Right atrium auricular region (tissue), 2 donors: Measurements from ENCODE around the gene DCC. TPM values are rescaled to one million over a fixed set of nuclear protein-coding genes. Genes with fewer than 3 reads are reported as not detected.

Source experiments
- DNase-seq: peaks from one replicate; pipeline ENCODE4 v3.0.0-alpha.2; 2019; ENCODE audit warnings: low spot score
- H3K27ac ChIP-seq, 2 donors: fragments of 200-600 bp; sonication (generic); 1 replicate in 1 of 2; 2 replicates in 1 of 2; pipeline ENCODE4 v1.5.1; 2016 to 2019
- H3K27me3 ChIP-seq, 2 donors: fragments of 200-600 bp; sonication (generic); one replicate each; pipeline versions ENCODE4 v1.5.1 to v1.6.0; 2017 to 2019
- H3K36me3 ChIP-seq: fragments of 200-600 bp; sonication (generic); one replicate; pipeline ENCODE4 v1.5.1; 2016
- H3K4me1 ChIP-seq, 2 donors: fragments of 200-600 bp; sonication (generic); one replicate each; pipeline versions ENCODE4 v1.5.1 to v1.6.0; 2017 to 2019
- H3K4me3 ChIP-seq, 2 donors: fragments of 200-600 bp; sonication (generic); 1 replicate in 1 of 2; 2 replicates in 1 of 2; pipeline ENCODE4 v1.5.1; 2017 to 2019; ENCODE audit warnings: mild to moderate bottlenecking in 1 of 2, moderate library complexity in 1 of 2
- H3K9me3 ChIP-seq, 2 donors: fragments of 200-600 bp; sonication (generic); one replicate each; pipeline ENCODE4 v1.5.1; 2019
- CTCF ChIP-seq, 2 donors: fragments of 200-600 bp; sonication (generic); IDR thresholded peaks; one replicate each; pipeline ENCODE4 v1.5.1; 2019; ENCODE audit warnings: antibody characterized with exemption in 2 of 2
- total RNA-seq, 2 donors: library from RNA; depleted of rRNA; stranded (reverse); fragments of >200 nt; gene quantifications; one replicate each; pipeline ENCODE4 v1.1.0, GENCODE V29; 2016

The DCC gene
- total RNA-seq, 2 donors from 2014 or later: not detected

GRCh38 chr18:52322307-52322706 is 17.7 kb upstream of the DCC start:
- no peak for TF ChIP-seq CTCF (IDR thresholded peaks at IDR 0.05)
- no peak for DNase-seq
- H3K4me1 ChIP-seq: no peaks in the 10 kb centered on the region
- H3K4me3 ChIP-seq: no peak overlapping the region
- H3K27ac ChIP-seq: no peak overlapping the region
- no peaks in the 10 kb centered on the region for H3K9me3 ChIP-seq
- H3K36me3 ChIP-seq: no peaks in the 10 kb centered on the region
- H3K27me3 ChIP-seq: no peaks in the 10 kb centered on the region

- no peak for DNase-seq
- Histone ChIP-seq H3K4me3 (no peak overlapping the region), H3K9me3 (no peaks in the 10 kb centered on the region), H3K27ac (no peak overlapping the region), H3K36me3 (no peaks in the 10 kb centered on the region), H3K4me1 (no peaks in the 10 kb centered on the region), H3K27me3 (no peaks in the 10 kb centered on the region)
- no peak for TF ChIP-seq CTCF (IDR thresholded peaks at IDR 0.05)
Measured at GRCh38 chr18:52323802-52324201, 16.2 kb upstream of the DCC start.

DNA sequence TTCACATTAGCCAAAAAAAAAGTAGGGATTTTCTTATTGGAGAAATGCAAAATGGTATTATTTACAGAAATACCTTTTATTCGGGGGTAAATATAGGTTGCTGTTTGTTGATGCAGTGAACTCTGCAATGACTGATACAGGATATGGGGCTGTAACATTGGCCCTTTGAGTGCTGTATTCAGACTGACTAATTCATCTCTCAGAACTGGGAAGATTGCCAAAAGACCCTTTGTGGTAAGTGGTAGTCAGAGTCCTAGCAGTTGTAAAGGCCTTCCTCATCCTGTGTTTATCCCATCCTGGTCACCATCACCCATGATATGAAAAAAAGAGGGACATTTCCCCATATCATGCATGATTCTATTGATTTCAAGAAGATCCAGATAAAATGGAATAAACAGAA is 14.0 kb upstream of the DCC start:
- no peaks in the 10 kb centered on the region for H3K9me3 ChIP-seq
- TF ChIP-seq CTCF (IDR thresholded peaks at IDR 0.05): no peak

DNA sequence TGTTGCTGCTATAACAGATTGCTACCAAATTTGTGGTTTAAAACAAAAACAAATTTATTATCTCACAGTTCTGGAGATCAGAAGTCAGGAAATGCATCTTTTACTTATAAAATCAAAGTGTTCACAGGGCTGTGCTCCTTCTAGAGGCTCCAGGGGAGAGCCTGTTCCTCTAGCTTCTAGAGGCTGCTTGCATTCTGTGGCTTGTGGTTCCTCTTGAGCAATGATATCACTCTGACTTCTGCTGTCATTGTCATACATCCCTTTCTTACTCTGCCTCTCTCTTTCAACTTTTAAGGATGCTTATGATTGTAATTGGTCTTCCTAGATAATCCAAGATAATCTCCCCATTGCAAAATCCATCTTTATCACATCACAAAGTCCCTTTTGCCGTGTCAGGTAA is 6.1 kb upstream of the DCC start:
- no peak for TF ChIP-seq CTCF (IDR thresholded peaks at IDR 0.05)
- H3K4me1 ChIP-seq: no peaks in the 10 kb centered on the region
- DNase-seq: no peak
- H3K4me3 ChIP-seq: no peak overlapping the region
- H3K36me3 ChIP-seq: no peaks in the 10 kb centered on the region
- no peaks in the 10 kb centered on the region for H3K27me3 ChIP-seq
- no peaks in the 10 kb centered on the region for H3K9me3 ChIP-seq
- no peak overlapping the region for H3K27ac ChIP-seq

More for the DNA sequence above, 14.0 kb upstream of the DCC start:
- Histone ChIP-seq H3K36me3 (no peaks in the 10 kb centered on the region), H3K27me3 (no peaks in the 10 kb centered on the region), H3K4me1 (no peaks in the 10 kb centered on the region), H3K27ac (no peak overlapping the region), H3K4me3 (no peak overlapping the region)
- DNase-seq: no peak

GRCh38 chr18:52334307-52334706 is 5.7 kb upstream of the DCC start:
- no peaks in the 10 kb centered on the region for H3K36me3 ChIP-seq
- H3K4me3 ChIP-seq: no peak overlapping the region
- TF ChIP-seq CTCF (IDR thresholded peaks at IDR 0.05): no peak
- H3K27ac ChIP-seq: no peak overlapping the region
- H3K9me3 ChIP-seq: no peaks in the 10 kb centered on the region
- H3K4me1 ChIP-seq: no peaks in the 10 kb centered on the region
- DNase-seq: no peak
- H3K27me3 ChIP-seq: no peaks in the 10 kb centered on the region

- Histone ChIP-seq H3K27me3 (no peaks in the 10 kb centered on the region), H3K4me1 (peaks cover 0 to 3% of the 10 kb centered on the region in 2 donors), H3K4me3 (no peak overlapping the region), H3K27ac (no peak overlapping the region), H3K36me3 (no peaks in the 10 kb centered on the region), H3K9me3 (no peaks in the 10 kb centered on the region)
- TF ChIP-seq CTCF (IDR thresholded peaks at IDR 0.05): no peak
- no peak for DNase-seq
Measured at GRCh38 chr18:52334896-52335295, 5.1 kb upstream of the DCC start.
